Esophagus squamous epithelium (tissue), 5 donors: ENCODE results near the gene KLC1. TPM values are rescaled to one million over a fixed set of nuclear protein-coding genes. Genes with fewer than 3 reads are reported as not detected.
A peak's percentile ranks its signal among the peaks of the same experiment; 100 is the strongest.

Experiments used
- DNase-seq: peaks from one replicate; lab custom pipeline; 2025; lab: John Stamatoyannopoulos, UW
- H3K27ac ChIP-seq, 4 donors: fragments of 200-600 bp; sonication (generic); one replicate each; pipeline ENCODE4 v1.5.1; 2016 to 2019; ENCODE audit warnings: mild to moderate bottlenecking in 1 of 4
- H3K27me3 ChIP-seq, 4 donors: fragments of 200-600 bp; sonication (generic); 1 replicate in 3 of 4; 2 replicates in 1 of 4; pipeline versions ENCODE4 v1.5.1 to v1.6.0; 2017 to 2021; ENCODE audit warnings: antibody characterized with exemption in 1 of 4
- H3K36me3 ChIP-seq, 3 donors: fragments of 200-600 bp; sonication (generic); one replicate each; pipeline ENCODE4 v1.5.1; 2016 to 2019
- H3K4me1 ChIP-seq, 3 donors: fragments of 200-600 bp; sonication (generic); one replicate each; pipeline ENCODE4 v1.5.1; 2017 to 2019
- H3K4me3 ChIP-seq, 4 donors: fragments of 200-600 bp; sonication (generic); 1 replicate in 3 of 4; 2 replicates in 1 of 4; pipeline ENCODE4 v1.5.1; 2016 to 2019; ENCODE audit warnings: mild to moderate bottlenecking in 2 of 4, moderate library complexity in 1 of 4
- H3K9me3 ChIP-seq, 3 donors: fragments of 200-600 bp; sonication (generic); one replicate each; pipeline ENCODE4 v1.5.1; 2016 to 2019
- POLR2A ChIP-seq, 4 donors: fragments of 450-650 bp; IDR thresholded peaks; one replicate each; pipeline ENCODE4 v1.6.1; 2017; ENCODE audit warnings: antibody characterized with exemption in 4 of 4, mild to moderate bottlenecking in 4 of 4, moderate library complexity in 3 of 4
- WGBS, 2 donors: methylation state at CpG; one replicate each; pipeline ENCODE4 v1.1.5; 2018; 5-methylcytosine and 5-hydroxymethylcytosine counted together
- intact Hi-C: fragments of 100-400 bp; cut with DNase I; formaldehyde crosslinking; loops from one replicate; pipeline ENCODE4 v1.15.0; 2022
- total RNA-seq, 4 donors: library from RNA; depleted of rRNA; stranded (reverse); fragments of >200 nt; gene quantifications; one replicate each; pipeline ENCODE4 v1.1.0, GENCODE V29; 2016
- TF ChIP-seq, protein P1 (sequence below), 6 experiments: fragments of 450-650 bp in 4 of 6; fragments of 200-600 bp in 2 of 6; sonication (generic) in 2 of 6; IDR thresholded peaks; one replicate each; pipeline ENCODE4 v1.5.1; 2016 to 2019; ENCODE audit warnings: antibody characterized with exemption in 6 of 6, mild to moderate bottlenecking in 4 of 6, moderate library complexity in 4 of 6
- donor health status: DM: yes; HTN: yes; CAD: no.

Gene KLC1
- total RNA-seq, 4 donors from 2014 or later, result 101 to 285 (median 194) TPM

DNA sequence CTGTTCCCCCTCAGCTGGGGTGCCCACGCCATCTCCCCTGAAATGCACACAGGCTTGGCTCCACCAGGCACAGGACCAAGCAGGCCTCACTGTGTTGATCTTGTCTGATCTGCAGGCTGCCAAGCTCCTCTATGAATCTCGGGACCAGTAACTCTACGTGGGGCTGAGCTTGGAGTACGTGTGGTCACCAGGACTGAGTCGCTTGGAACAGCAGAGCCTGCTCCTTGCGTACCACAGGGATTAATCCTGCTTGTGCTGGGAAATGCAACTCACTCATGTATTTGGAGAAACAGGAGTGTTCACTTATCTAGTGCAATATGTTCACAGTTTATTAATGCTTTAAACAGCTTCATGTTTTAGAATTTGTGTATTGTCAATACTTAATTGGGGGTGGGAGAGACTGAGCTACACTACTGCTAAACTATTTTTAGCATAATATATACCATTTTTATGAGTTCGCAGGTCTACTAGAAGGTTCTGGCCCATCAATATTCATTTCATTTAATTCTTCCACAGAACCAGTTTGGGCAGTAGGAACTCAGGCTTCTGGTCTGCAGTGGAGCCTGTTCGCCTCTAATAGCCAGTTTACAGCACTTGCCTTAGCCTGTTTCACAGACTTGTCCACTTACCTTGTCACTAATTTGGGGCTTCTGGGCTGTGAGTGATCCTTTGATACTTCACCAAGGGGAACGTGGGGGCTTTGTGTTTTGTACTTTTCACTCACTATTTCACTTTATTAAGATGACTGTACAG is 104.0 kb downstream of the KLC1 start:
- Histone ChIP-seq H3K27me3 (no peaks in the 10 kb centered on the region), H3K9me3 (no peaks in the 10 kb centered on the region), H3K36me3 (peaks cover 14 to 97% (median 26%) of the 10 kb centered on the region in 3 donors), H3K4me3 (no peak overlapping the region), H3K4me1 (peaks cover 42 to 98% (median 75%) of the 10 kb centered on the region in 3 donors), H3K27ac (peak overlapping the region; percentile 31 to 92 (median 76))
- TF ChIP-seq, protein P1, sequence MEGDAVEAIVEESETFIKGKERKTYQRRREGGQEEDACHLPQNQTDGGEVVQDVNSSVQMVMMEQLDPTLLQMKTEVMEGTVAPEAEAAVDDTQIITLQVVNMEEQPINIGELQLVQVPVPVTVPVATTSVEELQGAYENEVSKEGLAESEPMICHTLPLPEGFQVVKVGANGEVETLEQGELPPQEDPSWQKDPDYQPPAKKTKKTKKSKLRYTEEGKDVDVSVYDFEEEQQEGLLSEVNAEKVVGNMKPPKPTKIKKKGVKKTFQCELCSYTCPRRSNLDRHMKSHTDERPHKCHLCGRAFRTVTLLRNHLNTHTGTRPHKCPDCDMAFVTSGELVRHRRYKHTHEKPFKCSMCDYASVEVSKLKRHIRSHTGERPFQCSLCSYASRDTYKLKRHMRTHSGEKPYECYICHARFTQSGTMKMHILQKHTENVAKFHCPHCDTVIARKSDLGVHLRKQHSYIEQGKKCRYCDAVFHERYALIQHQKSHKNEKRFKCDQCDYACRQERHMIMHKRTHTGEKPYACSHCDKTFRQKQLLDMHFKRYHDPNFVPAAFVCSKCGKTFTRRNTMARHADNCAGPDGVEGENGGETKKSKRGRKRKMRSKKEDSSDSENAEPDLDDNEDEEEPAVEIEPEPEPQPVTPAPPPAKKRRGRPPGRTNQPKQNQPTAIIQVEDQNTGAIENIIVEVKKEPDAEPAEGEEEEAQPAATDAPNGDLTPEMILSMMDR (IDR thresholded peaks at IDR 0.05), result no peak
- intact Hi-C loops, result no loop called here
- no peak for DNase-seq
- WGBS, 2 donors, result 68 to 74% methylated on average over 7 to 9 of the region's 9 CpGs

DNA sequence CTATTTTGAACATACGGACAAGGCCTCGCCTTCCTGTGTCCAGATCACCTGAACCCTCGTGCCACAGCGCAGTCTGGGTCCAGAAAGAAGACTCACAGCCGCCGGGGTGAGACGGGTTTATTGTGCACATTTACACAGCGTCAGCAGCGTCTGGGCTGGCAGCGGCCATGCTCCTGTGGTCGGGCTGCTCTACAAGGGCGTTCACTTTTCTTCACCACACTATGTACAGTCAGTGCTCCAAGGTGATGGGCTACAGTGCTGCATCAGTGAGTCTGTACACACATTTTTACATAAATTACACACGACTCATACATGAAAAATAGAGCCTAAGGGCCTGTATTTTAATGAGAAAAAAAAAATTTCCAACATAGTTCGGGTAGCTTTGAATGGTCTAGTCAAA is 104.6 kb downstream of the KLC1 start:
- 70% methylated on average over 9 to 14 of the region's 14 CpGs for WGBS, 2 donors
- TF ChIP-seq, protein P1 (IDR thresholded peaks at IDR 0.05), result no peak
- TF ChIP-seq POLR2A (IDR thresholded peaks at IDR 0.05), result no peak
- no peaks in the 10 kb centered on the region for H3K27me3 ChIP-seq
- H3K36me3 ChIP-seq, result peaks cover 12 to 97% (median 32%) of the 10 kb centered on the region in 3 donors
- H3K27ac ChIP-seq, result peak overlapping the region; percentile 31 to 92 (median 76)
- DNase-seq, result no peak
- no peak overlapping the region for H3K4me3 ChIP-seq
- H3K4me1 ChIP-seq, result peaks cover 42 to 93% (median 71%) of the 10 kb centered on the region in 3 donors
- H3K9me3 ChIP-seq, result no peaks in the 10 kb centered on the region
- intact Hi-C loops, result no loop called here

DNA sequence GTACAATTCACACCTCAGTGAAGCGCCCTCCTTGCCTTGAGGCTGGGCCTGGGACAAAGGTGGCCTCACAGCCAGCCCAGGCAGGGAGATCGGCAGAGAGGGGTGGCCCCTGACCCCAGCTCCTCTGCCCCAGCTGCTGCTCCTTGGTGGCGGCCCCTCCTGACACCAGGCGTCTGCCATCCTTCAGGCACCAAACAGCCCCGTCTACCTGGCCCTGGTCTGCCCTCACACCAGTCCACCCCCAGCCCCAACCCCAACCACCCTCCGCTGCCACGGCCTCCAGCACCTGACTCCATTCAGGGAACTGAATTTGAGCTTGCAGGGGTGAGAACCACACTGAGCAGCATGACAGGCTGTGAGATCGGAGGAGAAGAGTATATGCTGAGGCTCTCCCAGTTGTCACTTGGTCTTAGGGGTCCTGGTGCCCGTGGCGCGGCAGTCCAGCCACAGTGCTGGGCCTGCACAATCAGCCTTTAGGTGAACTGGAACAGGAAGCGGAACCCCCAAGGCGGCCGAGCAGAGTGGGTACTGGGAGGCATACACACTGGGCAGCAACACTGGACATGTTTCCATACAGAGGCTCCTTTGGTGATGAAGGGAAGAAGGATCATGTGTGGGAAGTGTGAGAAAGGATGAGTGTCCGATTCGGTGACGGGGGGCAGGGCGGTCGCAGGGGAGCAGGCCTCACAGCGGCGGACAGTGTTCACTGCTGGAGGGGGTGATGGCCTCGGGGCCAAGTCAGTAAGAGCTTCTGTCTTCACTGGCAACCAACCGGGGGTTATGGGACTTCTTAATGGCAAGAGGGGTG is 105.3 kb downstream of the KLC1 start:
- no peak overlapping the region for H3K4me3 ChIP-seq
- peaks cover 39 to 92% (median 66%) of the 10 kb centered on the region in 3 donors for H3K4me1 ChIP-seq
- peaks cover 12 to 97% (median 36%) of the 10 kb centered on the region in 3 donors for H3K36me3 ChIP-seq
- intact Hi-C loops, result no loop called here
- no peaks in the 10 kb centered on the region for H3K27me3 ChIP-seq
- no peaks in the 10 kb centered on the region for H3K9me3 ChIP-seq
- 84 to 89% methylated on average over 15 to 17 of the region's 23 CpGs for WGBS, 2 donors
- peak overlapping the region; percentile 31 to 92 (median 88) for H3K27ac ChIP-seq
- no peak for TF ChIP-seq POLR2A (IDR thresholded peaks at IDR 0.05)
- TF ChIP-seq, protein P1 (IDR thresholded peaks at IDR 0.05), result no peak
- DNase-seq, result no peak

DNA sequence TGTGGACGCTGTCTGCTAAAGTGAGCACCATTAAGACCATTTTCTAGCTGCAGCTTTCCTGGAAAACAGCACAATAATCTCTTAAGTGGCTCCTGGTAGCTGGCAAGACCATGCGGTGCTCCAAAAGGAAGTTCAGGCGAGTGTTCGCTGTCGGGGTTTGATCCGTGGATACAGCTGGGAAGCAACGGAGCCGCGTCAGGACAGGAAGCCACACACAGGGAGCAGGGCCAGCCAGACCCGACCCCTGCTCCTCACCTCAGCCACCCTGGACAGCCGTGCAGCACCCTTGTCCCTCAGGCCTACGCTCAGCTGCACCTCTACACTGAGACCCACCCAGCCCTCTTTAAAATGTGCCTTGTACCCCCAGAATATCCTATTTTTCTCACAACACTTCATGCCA is 106.0 kb downstream of the KLC1 start:
- Histone ChIP-seq H3K27me3 (no peaks in the 10 kb centered on the region), H3K4me3 (no peak overlapping the region), H3K9me3 (no peaks in the 10 kb centered on the region), H3K4me1 (peaks cover 31 to 86% (median 59%) of the 10 kb centered on the region in 3 donors), H3K36me3 (peaks cover 9 to 97% (median 37%) of the 10 kb centered on the region in 3 donors), H3K27ac (peak overlapping the region; percentile 79 to 92 (median 88))
- TF ChIP-seq, protein P1 (IDR thresholded peaks at IDR 0.05), result no peak
- TF ChIP-seq POLR2A (IDR thresholded peaks at IDR 0.05), result no peak
- intact Hi-C loops, result no loop called here
- WGBS, 2 donors, result 74 to 84% methylated on average over 9 to 12 of the region's 12 CpGs
- no peak for DNase-seq

DNA sequence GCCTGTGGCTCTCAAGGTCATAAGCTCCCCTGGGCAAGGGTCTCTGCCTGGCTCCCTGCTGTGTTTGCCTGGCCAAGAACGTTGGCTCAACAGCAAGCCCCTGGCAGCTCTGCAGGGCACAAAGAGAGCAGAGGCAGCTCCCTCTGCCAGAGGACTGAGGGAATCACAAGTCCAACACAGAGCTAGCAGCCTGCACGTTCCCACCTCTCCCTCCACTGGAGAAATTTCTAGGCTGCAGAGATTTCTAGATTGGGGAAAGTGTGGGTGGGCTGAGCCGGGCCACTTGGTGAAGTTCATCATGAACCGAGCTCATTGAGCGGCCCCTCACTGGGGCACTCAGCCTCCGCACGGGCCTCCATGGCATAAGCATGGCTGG is 106.4 kb downstream of the KLC1 start:
- H3K4me1 ChIP-seq, result peaks cover 27 to 82% (median 55%) of the 10 kb centered on the region in 3 donors
- H3K9me3 ChIP-seq, result no peaks in the 10 kb centered on the region
- intact Hi-C loops, result no loop called here
- H3K4me3 ChIP-seq, result no peak overlapping the region
- H3K27ac ChIP-seq, result peak overlapping the region; percentile 79 to 92 (median 88)
- no peaks in the 10 kb centered on the region for H3K27me3 ChIP-seq
- no peak for DNase-seq
- WGBS, 2 donors, result 44 to 100% methylated on average over 1 to 5 of the region's 7 CpGs
- peaks cover 9 to 97% (median 33%) of the 10 kb centered on the region in 3 donors for H3K36me3 ChIP-seq
- TF ChIP-seq, protein P1 (IDR thresholded peaks at IDR 0.05), result no peak
- TF ChIP-seq POLR2A (IDR thresholded peaks at IDR 0.05), result no peak
